Fibroblast of gingiva (primary cell): ENCODE data around the gene SIGLEC9.

Experiments
- DNase-seq: peaks from one replicate; pipeline ENCODE4 v3.0.0-alpha.2; 2011; ENCODE audit warnings: low read depth

The SIGLEC9 gene

DNA sequence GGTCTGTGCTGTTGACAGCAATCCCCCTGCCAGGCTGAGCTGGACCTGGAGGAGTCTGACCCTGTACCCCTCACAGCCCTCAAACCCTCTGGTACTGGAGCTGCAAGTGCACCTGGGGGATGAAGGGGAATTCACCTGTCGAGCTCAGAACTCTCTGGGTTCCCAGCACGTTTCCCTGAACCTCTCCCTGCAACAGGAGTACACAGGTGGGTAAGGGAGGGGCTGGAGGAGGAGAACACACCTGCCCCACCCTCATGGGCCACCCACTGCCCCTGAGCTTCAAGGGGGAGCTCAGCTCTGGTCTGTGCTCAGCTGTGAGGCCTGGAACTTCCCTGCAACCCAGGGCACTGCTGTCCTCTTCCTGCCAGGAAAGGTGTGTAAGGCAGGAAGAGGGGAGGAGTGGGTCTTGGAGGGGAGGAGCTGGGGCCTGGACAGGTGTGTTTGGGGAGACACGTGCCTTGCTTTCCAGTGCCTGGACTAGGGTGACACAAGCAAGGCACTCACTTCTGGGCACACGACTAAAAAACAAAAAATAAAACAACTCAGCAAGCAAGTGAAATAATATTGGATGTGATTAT is 21.3 kb downstream of the SIGLEC9 start:
- DNase-seq, result no peak

DNA sequence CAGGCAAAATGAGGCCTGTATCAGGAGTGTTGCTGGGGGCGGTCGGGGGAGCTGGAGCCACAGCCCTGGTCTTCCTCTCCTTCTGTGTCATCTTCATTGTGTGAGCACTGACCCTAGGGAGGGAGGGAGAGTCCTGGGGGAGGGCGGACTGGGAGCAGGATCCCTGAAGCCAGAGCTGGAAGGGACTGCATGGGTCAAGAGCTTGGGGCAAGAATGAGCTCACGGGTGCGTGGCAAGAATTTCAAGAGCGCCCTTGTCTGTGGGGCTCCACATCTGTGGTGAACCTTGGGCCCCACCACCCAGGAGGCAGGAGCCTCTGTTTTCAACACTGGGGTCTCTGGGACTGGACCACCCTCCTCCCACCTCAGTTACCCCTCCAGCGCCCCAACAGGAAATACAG is 22.0 kb downstream of the SIGLEC9 start:
- no peak for DNase-seq

DNA sequence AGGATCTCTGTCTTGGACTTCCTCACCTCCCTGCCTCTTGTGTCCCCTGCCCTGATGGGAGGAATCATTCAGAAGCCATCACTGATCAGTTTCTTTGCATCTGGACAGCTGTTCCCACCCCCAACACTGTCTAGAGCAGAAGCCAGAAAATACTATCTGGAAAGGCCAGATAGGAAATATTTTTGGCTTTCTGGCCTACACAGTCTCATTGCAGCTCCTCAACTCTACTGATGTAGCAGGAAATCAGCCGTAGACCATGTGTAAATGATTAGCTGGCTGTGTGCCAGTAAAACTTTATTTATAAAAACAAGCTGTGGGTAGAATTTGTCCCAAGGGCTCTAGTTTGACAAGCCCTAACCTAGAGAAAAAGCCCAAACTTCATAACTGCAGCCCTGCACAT is 23.0 kb downstream of the SIGLEC9 start:
- DNase-seq, result no peak

GRCh38 chr19:51148580-51148979 is 23.9 kb downstream of the SIGLEC9 start:
- DNase-seq, result no peak

DNA sequence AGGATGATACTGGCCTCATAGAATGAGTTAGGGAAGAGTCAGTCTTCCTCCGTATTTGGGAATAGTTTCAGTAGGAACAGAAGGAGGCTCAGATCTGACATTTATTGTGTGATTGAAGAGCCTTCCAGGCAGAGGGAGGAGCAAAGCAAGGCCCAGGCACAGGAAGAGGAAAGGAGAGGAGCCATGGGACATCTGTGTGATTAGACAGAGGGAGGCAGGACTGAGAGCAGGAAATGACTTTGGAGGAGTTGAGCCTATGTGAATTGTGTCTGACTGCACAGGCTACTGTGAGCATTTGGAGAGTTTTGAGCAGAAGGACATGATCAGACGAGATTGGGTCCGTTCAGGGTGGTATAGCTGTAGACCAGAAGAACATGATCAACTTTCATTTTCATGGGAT is 25.9 kb downstream of the SIGLEC9 start:
- no peak for DNase-seq

- DNase-seq, result no peak
Observed at GRCh38 chr19:51156710-51157109, 32.0 kb downstream of the SIGLEC9 start.

GRCh38 chr19:51157265-51157664 is 32.6 kb downstream of the SIGLEC9 start:
- DNase-seq, result no peak

- no peak for DNase-seq
Observed at GRCh38 chr19:51158474-51159129, 33.9 kb downstream of the SIGLEC9 start.

DNA sequence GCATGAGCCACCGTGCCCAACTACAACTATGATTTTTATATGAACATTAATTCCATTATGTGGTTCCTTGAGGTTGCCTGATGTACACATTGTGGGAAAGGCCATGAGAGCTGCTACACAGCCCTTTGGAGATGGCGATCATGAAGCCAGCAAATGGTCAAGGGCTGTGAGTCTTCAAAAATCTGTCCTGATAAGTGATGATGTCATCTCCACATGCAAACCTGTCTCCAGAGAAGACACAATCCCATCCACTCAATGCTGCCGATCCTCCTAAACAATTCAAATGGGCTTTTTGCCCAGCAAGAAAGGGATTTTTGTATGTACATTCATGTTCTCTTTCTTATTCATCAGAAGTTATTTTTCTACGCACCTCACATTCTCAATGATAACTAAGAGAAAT is 35.0 kb downstream of the SIGLEC9 start:
- no peak for DNase-seq

DNA sequence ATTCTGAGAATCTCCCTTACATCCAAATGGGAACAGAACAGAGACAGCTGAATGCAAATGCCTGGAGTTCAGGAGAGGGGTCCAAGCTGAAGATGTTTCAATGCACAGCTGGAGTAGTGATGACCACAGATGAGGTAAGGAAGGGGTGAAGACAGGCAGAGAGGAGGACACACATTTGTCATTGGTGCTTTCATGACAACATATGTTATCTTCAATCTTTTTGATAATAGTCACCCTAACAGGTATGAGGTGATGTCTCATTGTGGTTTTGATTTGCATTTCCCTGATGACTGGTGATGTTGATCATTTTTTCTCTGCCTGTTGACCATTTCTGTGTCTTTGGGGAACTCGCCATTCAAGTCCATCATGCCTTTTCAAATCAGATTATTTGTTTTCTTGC is 36.6 kb downstream of the SIGLEC9 start:
- no peak for DNase-seq

DNA sequence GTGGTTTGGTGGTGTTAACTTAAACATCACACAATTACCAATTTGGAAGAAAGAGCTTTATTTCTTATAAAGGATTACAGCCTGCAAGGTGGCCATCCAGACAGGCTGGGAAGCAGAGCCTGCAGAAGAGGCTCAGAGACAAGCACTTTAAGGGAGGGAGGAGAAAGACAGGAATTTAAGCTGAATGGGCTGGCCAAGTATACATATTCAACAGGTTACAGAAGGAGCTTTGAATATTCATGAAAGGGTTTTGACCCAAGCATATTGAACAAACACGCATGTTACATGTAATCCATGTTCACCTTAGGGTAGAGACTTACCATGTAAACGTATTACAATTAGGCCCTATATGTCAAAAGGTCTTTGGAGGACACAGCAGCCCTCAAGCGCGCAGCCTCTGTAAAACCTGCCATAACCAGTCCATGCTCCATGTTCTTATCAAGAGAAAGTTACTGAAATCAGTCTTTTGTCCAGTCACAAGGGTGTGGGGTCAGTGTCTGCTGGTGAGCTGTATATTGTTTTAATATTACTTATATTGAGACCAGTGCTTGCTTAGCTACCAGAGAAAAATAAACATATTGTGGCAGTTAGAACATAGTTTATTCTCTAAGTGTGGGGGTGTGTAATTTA is 37.3 kb downstream of the SIGLEC9 start:
- no peak for DNase-seq

- no peak for DNase-seq
Observed at GRCh38 chr19:51163257-51163656, 38.6 kb downstream of the SIGLEC9 start.

DNA sequence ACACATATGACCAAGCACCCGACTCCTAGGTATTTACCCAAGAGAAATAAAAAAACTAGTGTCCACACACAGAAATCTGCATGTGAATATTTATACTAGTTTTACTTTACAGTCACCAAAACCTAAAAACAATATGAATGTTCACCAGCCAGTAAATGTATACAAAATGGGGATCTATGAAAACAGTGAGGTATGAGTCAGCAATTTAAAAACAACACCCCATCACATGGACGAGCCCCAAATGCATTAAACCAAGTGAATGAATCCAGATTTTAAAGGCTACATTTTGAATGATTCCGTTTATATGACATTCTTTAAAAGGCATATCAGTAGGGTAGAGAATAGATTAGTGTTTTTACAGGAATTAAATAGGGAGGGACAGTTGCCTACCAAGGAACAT is 39.5 kb downstream of the SIGLEC9 start:
- no peak for DNase-seq

GRCh38 chr19:51166846-51167490 is 42.3 kb downstream of the SIGLEC9 start:
- DNase-seq, result no peak

GRCh38 chr19:51168564-51169282 is 44.0 kb downstream of the SIGLEC9 start:
- no peak for DNase-seq

GRCh38 chr19:51169283-51169918 is 44.7 kb downstream of the SIGLEC9 start:
- peak; percentile 43 for DNase-seq

DNA sequence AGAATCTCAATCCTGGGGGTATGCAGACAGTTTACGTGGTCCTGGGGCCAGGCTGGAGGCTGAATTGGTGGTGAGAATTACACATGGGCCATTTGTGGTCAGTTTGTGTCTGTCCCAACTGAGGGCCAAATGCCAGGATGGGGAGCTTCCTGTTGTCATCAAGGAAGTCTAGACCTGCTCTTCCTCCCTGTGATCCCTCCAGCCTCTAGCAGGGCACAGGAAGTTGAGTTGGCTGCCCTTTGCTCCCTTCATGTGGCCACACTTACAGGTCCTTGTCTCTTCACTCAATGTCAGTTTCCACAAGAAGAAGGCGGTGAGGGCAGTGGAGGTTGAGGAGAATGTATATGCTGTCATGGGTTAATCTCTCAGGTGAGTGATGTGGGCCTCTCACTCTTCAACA is 47.5 kb downstream of the SIGLEC9 start:
- DNase-seq, result no peak

GRCh38 chr19:51173681-51174080 is 49.0 kb downstream of the SIGLEC9 start:
- no peak for DNase-seq

DNA sequence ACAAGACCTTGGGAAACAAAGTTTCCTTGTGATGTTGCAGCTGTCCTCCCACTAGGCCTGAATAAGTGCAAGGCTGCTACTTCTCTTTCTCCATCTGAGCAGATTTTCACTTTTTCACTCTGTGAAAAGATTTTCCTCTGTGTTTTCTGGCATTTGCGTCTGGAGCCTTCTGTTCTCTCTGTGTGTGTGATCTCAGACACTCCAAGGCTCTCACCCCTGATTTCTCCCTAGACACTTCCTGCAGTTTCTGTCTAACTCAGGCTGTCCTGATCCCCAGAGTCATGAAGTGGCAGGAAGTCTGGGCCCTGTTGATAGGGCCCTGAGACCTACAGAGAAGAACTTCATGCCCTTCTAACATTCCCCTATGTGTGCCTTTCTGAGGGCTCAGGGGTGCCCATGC is 54.5 kb downstream of the SIGLEC9 start:
- no peak for DNase-seq
